Ishikawa (cell line): ENCODE measurements around the gene SERINC5.

Source experiments
- CEBPB ChIP-seq: IDR thresholded peaks from 2 replicates; pipeline ENCODE4 v1.6.1; 2012
- CREB1 ChIP-seq: IDR thresholded peaks from 2 replicates; pipeline ENCODE4 v1.6.1; 2012; ENCODE audit warnings: low read depth
- EGR1 ChIP-seq: IDR thresholded peaks from 2 replicates; pipeline ENCODE4 v1.6.1; 2012
- EP300 ChIP-seq: IDR thresholded peaks from 2 replicates; pipeline ENCODE4 v1.6.1; 2012; ENCODE audit warnings: borderline replicate concordance
- FOXM1 ChIP-seq: IDR thresholded peaks from 2 replicates; pipeline ENCODE4 v1.6.1; 2012; ENCODE audit warnings: low read depth, borderline replicate concordance
- NFIC ChIP-seq: IDR thresholded peaks from 2 replicates; pipeline ENCODE4 v1.6.1; 2012
- RAD21 ChIP-seq: IDR thresholded peaks from 2 replicates; pipeline ENCODE4 v1.6.1; 2012; ENCODE audit warnings: low read depth
- TAF1 ChIP-seq: IDR thresholded peaks from 2 replicates; pipeline ENCODE4 v1.6.1; 2012; ENCODE audit warnings: low read depth, mild to moderate bottlenecking
- TCF12 ChIP-seq: IDR thresholded peaks from 2 replicates; pipeline ENCODE4 v1.6.1; 2012; ENCODE audit warnings: low read depth
- TEAD4 ChIP-seq: IDR thresholded peaks from 2 replicates; pipeline ENCODE4 v1.6.1; 2012
- YY1 ChIP-seq: IDR thresholded peaks from 2 replicates; pipeline ENCODE4 v1.6.1; 2012; ENCODE audit warnings: low read depth
- ZBTB7A ChIP-seq: IDR thresholded peaks from 2 replicates; pipeline ENCODE4 v1.6.1; 2012; ENCODE audit warnings: low read depth
- TF ChIP-seq, protein P1 (sequence below): IDR thresholded peaks from 2 replicates; pipeline ENCODE4 v1.6.1; 2012; ENCODE audit warnings: low read depth, mild to moderate bottlenecking
- TF ChIP-seq, protein P2 (sequence below): IDR thresholded peaks from 2 replicates; pipeline ENCODE4 v1.6.1; 2012
- TF ChIP-seq, protein P3 (sequence below): IDR thresholded peaks from 2 replicates; pipeline ENCODE4 v1.6.1; 2012

Gene SERINC5

DNA sequence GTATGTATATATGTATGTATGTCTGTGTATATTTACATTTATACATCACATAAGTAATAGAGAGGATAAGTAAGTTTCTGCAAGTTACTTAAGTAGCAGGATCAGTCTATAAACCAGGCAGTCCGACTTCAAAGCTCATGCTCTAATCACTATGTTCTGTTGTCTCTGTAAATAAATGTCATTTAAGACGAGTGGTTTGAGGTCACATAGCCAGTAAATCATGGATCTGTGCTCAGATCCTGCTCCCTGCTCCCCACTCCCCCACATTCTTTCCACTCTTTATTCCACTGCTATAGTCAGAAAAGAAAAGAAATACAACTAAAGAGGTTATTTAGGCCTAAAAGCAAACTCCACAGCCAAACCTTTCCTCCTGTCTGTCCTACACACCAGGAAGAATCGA, 90.4 kb downstream of the SERINC5 start:
- TF ChIP-seq, protein P1, sequence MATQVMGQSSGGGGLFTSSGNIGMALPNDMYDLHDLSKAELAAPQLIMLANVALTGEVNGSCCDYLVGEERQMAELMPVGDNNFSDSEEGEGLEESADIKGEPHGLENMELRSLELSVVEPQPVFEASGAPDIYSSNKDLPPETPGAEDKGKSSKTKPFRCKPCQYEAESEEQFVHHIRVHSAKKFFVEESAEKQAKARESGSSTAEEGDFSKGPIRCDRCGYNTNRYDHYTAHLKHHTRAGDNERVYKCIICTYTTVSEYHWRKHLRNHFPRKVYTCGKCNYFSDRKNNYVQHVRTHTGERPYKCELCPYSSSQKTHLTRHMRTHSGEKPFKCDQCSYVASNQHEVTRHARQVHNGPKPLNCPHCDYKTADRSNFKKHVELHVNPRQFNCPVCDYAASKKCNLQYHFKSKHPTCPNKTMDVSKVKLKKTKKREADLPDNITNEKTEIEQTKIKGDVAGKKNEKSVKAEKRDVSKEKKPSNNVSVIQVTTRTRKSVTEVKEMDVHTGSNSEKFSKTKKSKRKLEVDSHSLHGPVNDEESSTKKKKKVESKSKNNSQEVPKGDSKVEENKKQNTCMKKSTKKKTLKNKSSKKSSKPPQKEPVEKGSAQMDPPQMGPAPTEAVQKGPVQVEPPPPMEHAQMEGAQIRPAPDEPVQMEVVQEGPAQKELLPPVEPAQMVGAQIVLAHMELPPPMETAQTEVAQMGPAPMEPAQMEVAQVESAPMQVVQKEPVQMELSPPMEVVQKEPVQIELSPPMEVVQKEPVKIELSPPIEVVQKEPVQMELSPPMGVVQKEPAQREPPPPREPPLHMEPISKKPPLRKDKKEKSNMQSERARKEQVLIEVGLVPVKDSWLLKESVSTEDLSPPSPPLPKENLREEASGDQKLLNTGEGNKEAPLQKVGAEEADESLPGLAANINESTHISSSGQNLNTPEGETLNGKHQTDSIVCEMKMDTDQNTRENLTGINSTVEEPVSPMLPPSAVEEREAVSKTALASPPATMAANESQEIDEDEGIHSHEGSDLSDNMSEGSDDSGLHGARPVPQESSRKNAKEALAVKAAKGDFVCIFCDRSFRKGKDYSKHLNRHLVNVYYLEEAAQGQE = no peak
- TF ChIP-seq, protein P2, sequence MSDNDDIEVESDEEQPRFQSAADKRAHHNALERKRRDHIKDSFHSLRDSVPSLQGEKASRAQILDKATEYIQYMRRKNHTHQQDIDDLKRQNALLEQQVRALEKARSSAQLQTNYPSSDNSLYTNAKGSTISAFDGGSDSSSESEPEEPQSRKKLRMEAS = no peak
- TF ChIP-seq YY1 (no peak), ZBTB7A (no peak), RAD21 (no peak), FOXM1 (no peak), CEBPB (no peak)

DNA sequence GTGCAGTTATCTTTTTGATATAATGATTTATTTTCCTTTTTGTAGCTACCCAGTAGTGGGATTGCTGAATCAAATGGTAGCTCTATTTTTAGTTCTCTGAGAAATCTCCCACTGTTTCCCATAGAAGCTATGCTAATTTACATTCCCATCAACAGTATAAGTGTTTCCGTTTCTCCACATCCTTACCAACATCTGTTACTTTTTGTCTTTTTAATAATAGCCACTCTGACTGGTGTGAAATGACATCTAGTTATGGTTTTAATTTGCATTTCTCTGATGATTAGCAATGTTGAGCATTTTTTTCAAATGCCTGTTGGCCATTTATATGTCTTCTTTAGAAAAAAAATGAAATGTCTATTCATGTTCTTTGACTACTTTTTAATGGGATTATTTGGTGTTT, 94.7 kb downstream of the SERINC5 start:
- TF ChIP-seq TEAD4 = no peak
- no peak for TF ChIP-seq CREB1
- no peak for TF ChIP-seq ZBTB7A
- TF ChIP-seq, protein P1 = no peak
- TF ChIP-seq EP300 = no peak
- TF ChIP-seq TCF12 = no peak
- TF ChIP-seq TAF1 = no peak
- TF ChIP-seq EGR1 = no peak
- TF ChIP-seq CEBPB = no peak
- no peak for TF ChIP-seq RAD21
- TF ChIP-seq FOXM1 = no peak
- TF ChIP-seq YY1 = no peak

DNA sequence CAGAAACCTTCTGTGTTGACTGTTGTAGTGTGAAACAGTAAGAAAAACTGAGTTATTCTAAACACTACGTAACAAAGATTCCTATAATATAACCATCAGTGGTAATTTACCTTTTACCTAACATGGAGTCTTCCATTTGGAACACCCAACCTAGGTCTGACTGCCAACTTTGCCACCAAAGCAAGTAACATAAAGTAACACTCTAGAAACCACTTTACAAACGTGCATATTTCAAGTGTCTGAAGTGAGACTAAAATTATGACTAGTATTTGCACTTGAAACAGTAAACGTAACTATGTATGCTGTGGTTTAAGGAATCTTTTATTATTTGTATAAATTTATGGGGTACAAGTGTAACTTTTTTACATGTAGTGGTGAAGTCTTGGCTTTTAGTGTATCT, 95.6 kb downstream of the SERINC5 start:
- no peak for TF ChIP-seq ZBTB7A
- no peak for TF ChIP-seq TCF12
- TF ChIP-seq, protein P1 = no peak
- no peak for TF ChIP-seq EP300
- TF ChIP-seq FOXM1 = no peak
- TF ChIP-seq RAD21 = no peak
- no peak for TF ChIP-seq NFIC
- TF ChIP-seq YY1 = no peak
- no peak for TF ChIP-seq CEBPB
- TF ChIP-seq EGR1 = no peak
- TF ChIP-seq CREB1 = no peak
- TF ChIP-seq, protein P2 = no peak
- TF ChIP-seq, protein P3, sequence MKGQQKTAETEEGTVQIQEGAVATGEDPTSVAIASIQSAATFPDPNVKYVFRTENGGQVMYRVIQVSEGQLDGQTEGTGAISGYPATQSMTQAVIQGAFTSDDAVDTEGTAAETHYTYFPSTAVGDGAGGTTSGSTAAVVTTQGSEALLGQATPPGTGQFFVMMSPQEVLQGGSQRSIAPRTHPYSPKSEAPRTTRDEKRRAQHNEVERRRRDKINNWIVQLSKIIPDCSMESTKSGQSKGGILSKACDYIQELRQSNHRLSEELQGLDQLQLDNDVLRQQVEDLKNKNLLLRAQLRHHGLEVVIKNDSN = no peak
- TF ChIP-seq TAF1 = no peak
- no peak for TF ChIP-seq TEAD4

DNA sequence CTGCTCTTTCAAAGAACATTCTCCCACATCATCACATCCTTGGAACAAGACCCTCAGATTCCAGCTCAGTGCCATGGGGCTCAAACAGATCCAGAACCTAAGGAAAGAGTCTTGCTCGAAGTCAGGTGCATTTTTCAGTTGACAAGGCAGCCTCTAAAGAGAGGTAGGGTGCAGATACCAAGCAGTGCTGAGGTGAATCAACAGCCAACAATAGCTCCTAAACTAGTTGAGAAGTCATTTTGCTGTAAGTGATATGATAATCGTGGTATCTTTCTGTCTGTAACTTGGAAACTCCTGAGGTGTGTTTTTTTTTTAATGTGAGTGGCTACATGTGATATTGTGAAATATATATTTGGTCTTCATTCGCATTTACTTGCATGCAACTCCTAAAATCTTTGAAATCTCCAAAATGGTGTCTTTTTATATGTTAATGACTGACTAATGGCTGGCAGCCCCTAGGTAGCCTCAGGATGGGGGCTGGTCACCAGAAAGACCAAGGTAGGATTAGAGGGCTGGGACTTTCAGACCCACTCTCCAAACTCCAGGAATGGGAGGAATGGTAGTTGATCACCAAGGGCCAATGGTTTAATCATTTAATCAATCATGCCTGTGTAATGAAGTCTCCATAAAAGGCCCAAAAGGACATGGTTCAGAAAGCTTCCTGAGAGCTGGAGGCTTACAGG, 96.6 kb downstream of the SERINC5 start:
- TF ChIP-seq TEAD4 (no peak), CREB1 (no peak), CEBPB (no peak), EP300 (no peak), TCF12 (no peak), FOXM1 (no peak), YY1 (no peak), NFIC (no peak), TAF1 (no peak), ZBTB7A (no peak), RAD21 (no peak), EGR1 (no peak)
- TF ChIP-seq, protein P1 = no peak
- TF ChIP-seq, protein P3 = no peak
- TF ChIP-seq, protein P2 = no peak
